ENCODE data around the gene ZNF532.
A peak's percentile ranks its signal among the peaks of the same experiment; 100 is the strongest.
"Not testable (repeated sequence)": the region's sequence is repeated elsewhere in the genome, so short reads cannot be mapped to it uniquely, and the experiment has no call there.

ZNF532 gene

GRCh38 chr18:59011786-59012185, 147.1 kb downstream of the ZNF532 start:
- DNase-seq, result no peak

DNA sequence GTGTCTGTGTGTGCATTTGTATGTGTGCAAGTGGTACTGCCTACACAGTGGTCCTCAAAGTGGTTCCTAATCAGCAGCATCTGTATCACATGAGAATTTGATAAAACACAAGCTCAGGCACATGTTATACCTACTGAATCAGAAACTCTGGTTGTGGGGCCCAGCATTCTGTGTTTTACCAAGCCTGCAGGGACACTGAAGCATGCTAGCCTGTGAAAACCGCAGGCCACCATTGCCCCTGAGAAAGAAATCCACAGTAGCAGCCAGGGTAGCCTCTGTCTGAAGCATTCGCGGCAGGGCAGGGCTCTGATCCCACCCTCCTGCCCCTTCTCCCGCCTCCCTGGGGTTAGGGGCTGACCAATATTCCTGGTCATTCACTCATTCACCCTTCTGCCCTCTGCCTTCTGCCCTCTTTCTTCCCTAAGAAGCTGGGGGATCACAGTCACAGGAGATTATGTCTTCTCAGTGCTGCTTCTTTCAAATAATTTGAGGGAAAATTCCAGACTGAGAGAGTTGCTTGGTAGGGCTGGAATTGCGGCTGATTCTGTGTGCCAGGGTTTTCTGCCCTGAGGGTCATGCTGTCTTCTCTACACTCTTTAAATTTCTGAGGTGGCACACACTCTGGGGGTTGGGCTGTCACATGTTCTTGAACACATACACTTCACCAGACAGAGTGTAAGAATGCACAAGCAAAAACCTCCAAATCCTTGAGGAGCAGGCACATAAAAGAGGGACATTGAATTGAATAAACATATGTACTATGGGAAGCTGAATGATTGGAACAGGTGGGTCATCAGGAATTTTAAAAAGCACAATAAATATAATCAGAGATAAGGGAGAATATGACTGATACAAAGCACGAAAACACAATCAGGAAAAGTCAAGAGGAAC, 148.4 kb downstream of the ZNF532 start:
- DNase-seq, result no peak

GRCh38 chr18:59013744-59014143, 149.1 kb downstream of the ZNF532 start:
- no peak for DNase-seq

DNA sequence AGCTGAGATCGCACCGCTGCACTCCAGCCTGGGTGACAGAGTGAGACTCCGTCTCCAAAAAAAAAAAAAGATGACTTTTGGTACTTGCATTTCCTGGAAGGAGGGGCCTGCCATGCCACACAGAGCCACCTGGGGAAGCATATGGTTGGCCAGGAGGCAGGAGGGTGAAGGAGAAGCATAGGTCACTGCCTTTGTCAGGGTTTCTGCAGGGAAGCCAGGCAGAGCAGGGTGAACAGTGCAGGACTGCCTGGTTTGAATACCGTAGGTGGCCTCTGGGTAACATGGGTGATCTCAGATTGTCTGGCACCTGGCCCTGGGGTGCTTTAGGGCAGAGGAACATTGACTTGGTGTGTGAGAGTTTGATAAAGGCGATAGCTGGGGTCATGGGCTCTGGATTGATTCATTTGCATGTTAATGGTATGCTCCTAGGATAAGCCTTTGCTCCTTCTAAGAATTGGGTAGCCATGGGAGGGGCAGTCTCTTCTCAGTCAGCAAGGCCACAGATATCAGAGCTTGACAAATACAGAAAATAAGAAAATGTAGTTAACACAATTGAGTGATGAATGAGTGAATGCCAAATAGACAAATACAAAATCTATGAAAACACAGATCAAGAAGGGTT, 151.0 kb downstream of the ZNF532 start:
- no peak for DNase-seq

DNA sequence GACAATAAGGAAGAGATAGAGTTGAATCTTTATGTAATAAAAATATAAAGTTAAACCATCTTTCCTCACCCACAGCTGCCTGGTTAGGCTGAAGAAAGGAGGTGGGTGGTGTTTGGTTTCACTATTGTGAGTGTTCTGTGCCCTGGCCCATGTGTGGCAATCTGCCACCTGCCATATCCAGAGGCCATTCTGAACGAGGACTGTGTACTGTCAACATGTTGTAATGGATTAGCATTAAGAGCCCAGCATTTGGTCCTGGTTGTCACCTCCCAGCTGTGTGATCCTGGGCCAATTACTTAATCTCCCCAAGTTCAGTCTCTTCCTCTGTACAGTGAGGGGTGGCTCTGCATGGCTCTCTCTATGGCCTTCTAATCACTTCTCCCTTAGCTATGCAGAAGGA, 156.8 kb downstream of the ZNF532 start:
- DNase-seq, result no peak

GRCh38 chr18:59022167-59022945, 157.7 kb downstream of the ZNF532 start:
- DNase-seq, result peak; percentile 23

- no peak for DNase-seq
Measured at GRCh38 chr18:59024829-59025228, 160.2 kb downstream of the ZNF532 start.

- DNase-seq, result not testable (repeated sequence)
Measured at GRCh38 chr18:59025532-59025931, 160.9 kb downstream of the ZNF532 start.

DNA sequence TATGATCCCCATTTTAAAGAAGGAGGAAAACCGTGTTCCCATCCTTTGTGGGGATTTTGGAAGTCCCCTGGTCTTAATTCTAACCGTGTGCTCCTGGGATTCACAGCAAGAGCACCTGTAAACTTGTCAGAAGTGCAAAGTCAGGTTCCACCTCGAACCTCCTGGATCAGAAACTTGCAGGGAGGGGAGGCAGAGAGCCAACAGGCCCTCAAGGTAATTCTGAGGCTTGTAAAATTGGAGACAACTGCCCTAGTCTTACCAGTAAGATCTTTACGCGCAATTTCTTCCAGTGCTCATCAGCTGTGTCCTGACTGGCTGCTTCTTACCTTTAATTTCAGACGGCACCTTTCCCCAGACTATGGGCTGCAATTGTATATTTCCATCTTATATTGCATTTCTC, 161.7 kb downstream of the ZNF532 start:
- no peak for DNase-seq

- DNase-seq, result no peak
Measured at GRCh38 chr18:59026831-59027410, 162.2 kb downstream of the ZNF532 start.

DNA sequence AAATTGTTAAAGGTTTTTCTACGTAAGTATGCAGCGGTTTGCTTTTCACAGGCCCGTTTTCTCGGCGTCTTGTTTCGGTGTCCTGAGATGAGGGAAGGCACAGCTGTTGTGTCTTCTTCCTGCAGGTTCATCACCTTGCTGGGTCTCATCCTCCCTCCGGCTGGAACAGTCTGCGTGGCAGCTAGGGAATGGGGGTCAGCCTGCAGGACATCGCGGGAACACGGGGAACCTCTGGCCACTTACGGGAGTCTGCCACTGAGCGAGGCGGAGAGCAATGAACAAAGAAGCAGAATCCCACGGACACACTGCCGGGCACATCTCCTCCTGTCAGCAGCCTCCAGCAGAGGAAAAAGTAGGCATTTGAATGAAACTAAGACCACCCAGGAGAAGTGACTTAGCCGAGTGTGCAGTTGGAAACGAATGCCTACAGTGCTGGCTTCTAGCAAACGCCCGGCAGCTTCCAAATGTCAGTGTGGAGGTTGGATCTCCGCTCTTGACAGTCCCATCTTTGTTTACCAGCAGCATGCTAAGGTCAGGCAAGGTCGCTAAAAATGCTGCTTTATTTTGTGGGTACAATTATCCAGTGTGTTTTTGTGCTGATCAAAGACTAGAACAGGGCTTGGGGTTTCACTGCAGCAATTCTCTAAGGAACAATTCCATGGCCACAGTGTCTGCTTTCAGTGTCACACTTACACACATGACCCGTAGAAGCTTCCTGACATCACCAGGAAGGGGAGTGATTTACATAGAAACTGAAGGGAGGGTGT, 165.2 kb downstream of the ZNF532 start:
- no peak for DNase-seq

DNA sequence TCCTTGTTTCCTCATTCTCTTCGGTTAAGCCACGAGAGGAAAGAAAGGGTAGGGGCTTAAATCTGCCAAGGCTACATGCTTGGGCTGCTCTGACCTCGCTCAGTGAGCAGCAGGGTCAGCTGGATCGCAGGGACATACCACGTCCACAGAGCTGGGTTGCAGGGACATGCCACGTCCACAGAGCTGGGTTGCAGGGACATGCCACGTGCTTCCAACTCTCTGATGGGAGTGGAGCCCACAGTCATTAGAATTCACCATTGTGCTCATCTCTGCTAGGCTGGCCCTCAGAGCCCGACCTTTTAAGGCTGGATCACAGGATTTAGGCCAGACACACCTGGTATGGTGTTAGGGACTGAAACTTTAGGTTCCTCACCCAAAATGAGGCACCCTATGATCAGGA, 167.6 kb downstream of the ZNF532 start:
- no peak for DNase-seq

GRCh38 chr18:59033359-59033758, 168.7 kb downstream of the ZNF532 start:
- no peak for DNase-seq

GRCh38 chr18:59033974-59034373, 169.3 kb downstream of the ZNF532 start:
- no peak for DNase-seq

- DNase-seq, result no peak
Measured at GRCh38 chr18:59035591-59035990, 170.9 kb downstream of the ZNF532 start.
